ENCODE results near the gene IFI27L1. TPM values are rescaled to one million over a fixed set of nuclear protein-coding genes. Genes with fewer than 3 reads are reported as not detected.
A peak's percentile ranks its signal among the peaks of the same experiment; 100 is the strongest.

IFI27L1 gene
- total RNA-seq, 4 donors from 2014 or later: 7.1 to 10.3 (median 8.3) TPM

GRCh38 chr14:94077111-94077821, 3.8 kb upstream of the IFI27L1 start:
- H3K36me3 ChIP-seq: peaks cover 0 to 23% of the 10 kb centered on the region in 2 donors
- peaks cover 0 to 4% (median 0%) of the 10 kb centered on the region in 3 donors for H3K9me3 ChIP-seq
- in situ Hi-C loops (cut with MboI; ENCODE audit: low sequenced_read_pairs in 4 of 4) (no loop called here), intact Hi-C loops (cut with DNase I; ENCODE audit: low total_unique reads) (no loop called here)
- DNase-seq (no peak), ATAC-seq (no peak)
- peak overlapping the region; percentile 12 to 94 (median 89) for H3K4me3 ChIP-seq
- TF ChIP-seq CTCF (IDR thresholded peaks at IDR 0.05 in 4 of 5, conservative IDR thresholded peaks at IDR 0.05 in 1 of 5) (no peak), POLR2A (IDR thresholded peaks at IDR 0.05) (no peak)
- H3K4me1 ChIP-seq: peaks cover 51 to 55% of the 10 kb centered on the region in 2 donors
- no peaks in the 10 kb centered on the region for H3K27me3 ChIP-seq
- H3K27ac ChIP-seq: no peak overlapping the region

DNA sequence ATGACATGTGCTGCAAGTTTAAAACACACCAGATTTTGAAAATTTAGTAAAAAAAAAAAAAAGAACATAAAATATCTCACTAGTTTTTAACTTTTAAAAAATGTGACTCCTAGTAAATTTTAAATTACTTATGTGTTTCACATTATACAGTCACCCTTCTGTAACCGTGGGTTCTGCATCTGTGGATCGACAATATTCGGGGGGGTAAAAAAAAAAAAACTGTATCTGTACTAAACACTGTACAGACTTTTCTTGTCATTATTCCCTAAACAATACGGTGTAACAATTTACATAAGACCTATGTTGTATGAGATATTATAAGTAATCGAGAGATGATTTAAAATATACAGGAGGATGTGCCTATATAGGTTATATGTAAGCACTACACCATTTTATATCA, 3.3 kb upstream of the IFI27L1 start:
- H3K27ac ChIP-seq: no peak overlapping the region
- peaks cover 0 to 4% (median 0%) of the 10 kb centered on the region in 3 donors for H3K9me3 ChIP-seq
- peak overlapping the region; percentile 84 to 95 (median 94) for H3K4me3 ChIP-seq
- no peaks in the 10 kb centered on the region for H3K27me3 ChIP-seq
- H3K36me3 ChIP-seq: peaks cover 0 to 23% of the 10 kb centered on the region in 2 donors
- in situ Hi-C loops (cut with MboI; ENCODE audit: low sequenced_read_pairs in 4 of 4): no loop called here
- TF ChIP-seq CTCF (IDR thresholded peaks at IDR 0.05 in 4 of 5, conservative IDR thresholded peaks at IDR 0.05 in 1 of 5) (no peak), POLR2A (IDR thresholded peaks at IDR 0.05) (no peak)
- ATAC-seq (no peak), DNase-seq (no peak)
- intact Hi-C loops (cut with DNase I; ENCODE audit: low total_unique reads): no loop called here
- peaks cover 51 to 55% of the 10 kb centered on the region in 2 donors for H3K4me1 ChIP-seq

GRCh38 chr14:94079891-94080620, 1.1 kb upstream of the IFI27L1 start:
- peaks cover 51 to 55% of the 10 kb centered on the region in 2 donors for H3K4me1 ChIP-seq
- DNase-seq (peak in 1 of 2 donors; percentile 11), ATAC-seq (no peak)
- no peaks in the 10 kb centered on the region for H3K27me3 ChIP-seq
- H3K36me3 ChIP-seq: peaks cover 0 to 23% of the 10 kb centered on the region in 2 donors
- intact Hi-C loops (cut with DNase I; ENCODE audit: low total_unique reads): loop anchor here (2.0 to 5.0 kb wide), 2 partner anchors 47 to 95 kb away; partner anchors contain the start of genes IFI27L2 and PPP4R4
- in situ Hi-C loops (cut with MboI; ENCODE audit: low sequenced_read_pairs in 4 of 4): no loop called here
- TF ChIP-seq CTCF (IDR thresholded peaks at IDR 0.05 in 4 of 5, conservative IDR thresholded peaks at IDR 0.05 in 1 of 5) (no peak), POLR2A (IDR thresholded peaks at IDR 0.05) (no peak)
- peak overlapping the region; percentile 90 to 97 (median 95) for H3K27ac ChIP-seq
- no peaks in the 10 kb centered on the region for H3K9me3 ChIP-seq
- H3K4me3 ChIP-seq: peak overlapping the region; percentile 84 to 95 (median 94)

DNA sequence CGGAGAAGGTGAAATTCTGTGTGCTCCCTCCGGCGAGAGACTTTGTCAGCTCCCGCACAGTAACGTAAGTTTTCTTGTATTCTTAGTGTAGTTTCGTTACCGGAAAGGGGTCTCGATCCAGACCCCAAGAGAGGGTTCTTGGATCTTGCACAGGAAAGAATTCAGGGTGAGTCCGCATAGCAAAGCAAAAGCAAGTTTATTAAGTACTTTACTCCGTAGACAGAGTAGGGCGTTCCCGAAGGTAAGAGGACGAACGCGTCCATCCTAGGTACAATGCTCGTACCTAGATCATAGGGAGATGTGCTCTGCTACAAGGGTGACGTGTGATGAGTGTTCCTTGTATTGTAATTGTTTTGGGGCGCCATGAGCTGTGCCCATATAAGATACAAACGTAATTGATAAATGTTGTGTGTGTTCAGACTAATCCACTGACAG, 293 bp downstream of the IFI27L1 start:
- DNase-seq (no peak), ATAC-seq (peak; percentile 22 to 26)
- TF ChIP-seq POLR2A (IDR thresholded peaks at IDR 0.05) (no peak), CTCF (IDR thresholded peaks at IDR 0.05 in 4 of 5, conservative IDR thresholded peaks at IDR 0.05 in 1 of 5) (no peak)
- peak overlapping the region; percentile 84 to 95 (median 94) for H3K4me3 ChIP-seq
- no peaks in the 10 kb centered on the region for H3K9me3 ChIP-seq
- peaks cover 0 to 17% of the 10 kb centered on the region in 2 donors for H3K36me3 ChIP-seq
- H3K27me3 ChIP-seq: no peaks in the 10 kb centered on the region
- intact Hi-C loops (cut with DNase I; ENCODE audit: low total_unique reads): loop anchor here (1.0 to 5.0 kb wide), 3 partner anchors 46 to 93 kb away; partner anchors contain the start of genes IFI27L2, OTUB2 and PPP4R4
- H3K27ac ChIP-seq: peak overlapping the region; percentile 90 to 97 (median 95)
- in situ Hi-C loops (cut with MboI; ENCODE audit: low sequenced_read_pairs in 4 of 4): no loop called here
- H3K4me1 ChIP-seq: peaks cover 41 to 45% of the 10 kb centered on the region in 2 donors
